Natural killer cell treated with Interleukin-12 subunit alpha and Interleukin-12 subunit beta and Interleukin-15 and Interleukin-18, amount 100 ng/mL, for 72 hours (primary cell): ENCODE results near the gene ERP27. TPM values are rescaled to one million over a fixed set of nuclear protein-coding genes. Genes with fewer than 3 reads are reported as not detected.

Experiments
- ATAC-seq, 2 donors: fragments of 150-1000 bp; cut with Tn5 transposase in 1 of 2; sonication (Bioruptor Pico), chemical (Tn5 transposase) in 1 of 2; 2 replicates each; pipeline ENCODE4 v1.10.0; 2021
- DNase-seq: peaks from one replicate; pipeline ENCODE4 v3.0.0; 2022; ENCODE audit warnings: low spot score
- H3K27ac Mint-ChIP-seq, 2 donors: 1 replicate in 1 of 2; 2 replicates in 1 of 2; pipeline ENCODE4 v1.8.0; 2022; ENCODE audit warnings: mixed read lengths in 2 of 2, mild to moderate bottlenecking in 1 of 2, moderate library complexity in 1 of 2
- H3K27me3 Mint-ChIP-seq, 2 donors: 1 replicate in 1 of 2; 2 replicates in 1 of 2; pipeline ENCODE4 v1.8.0; 2022; ENCODE audit warnings: mixed read lengths in 2 of 2
- H3K36me3 Mint-ChIP-seq: one replicate; pipeline ENCODE4 v1.8.0; 2022; ENCODE audit warnings: mixed read lengths
- H3K4me1 Mint-ChIP-seq, 2 donors: 1 replicate in 1 of 2; 2 replicates in 1 of 2; pipeline ENCODE4 v1.8.0; 2022; ENCODE audit warnings: low read depth in 2 of 2, mixed read lengths in 2 of 2, mild to moderate bottlenecking in 1 of 2
- H3K4me3 Mint-ChIP-seq: one replicate; pipeline ENCODE4 v1.8.0; 2022; ENCODE audit warnings: mixed read lengths
- H3K9me3 Mint-ChIP-seq: 2 replicates; pipeline ENCODE4 v1.8.0; 2022; ENCODE audit warnings: mixed read lengths
- total RNA-seq, 2 donors: library from RNA; stranded (reverse); gene quantifications; one replicate each; pipeline ENCODE4 v1.2.3, GENCODE V29; 2022

The ERP27 gene
- total RNA-seq, result 1 to 10 TPM; 3.2 to 3.7 TPM

GRCh38 chr12:14938301-14938700 lies at the start of gene ERP27:
TSS of gene ERP27 (minus strand) at chr12:14938537. CDS start at chr12:14938508, 29 bp downstream.
- H3K36me3 Mint-ChIP-seq, result peaks cover 44% of the 10 kb centered on the region
- peak within 1 kb of the TSS; percentile 79 to 93 for H3K27ac Mint-ChIP-seq
- peak within 1 kb of the TSS; percentile 57 for H3K4me3 Mint-ChIP-seq
- DNase-seq (no peak), ATAC-seq (no peak)
- H3K27me3 Mint-ChIP-seq, result no peaks in the 10 kb centered on the region
- H3K9me3 Mint-ChIP-seq, result no peaks in the 10 kb centered on the region
- H3K4me1 Mint-ChIP-seq, result peaks cover 21 to 34% of the 10 kb centered on the region in 2 donors

GRCh38 chr12:14988035-14988434 lies 49.7 kb upstream of the ERP27 start:
- no peak for DNase-seq
- Mint-ChIP-seq H3K4me1 (peaks cover 0 to under 1% of the 10 kb centered on the region in 2 donors), H3K27ac (no peak overlapping the region), H3K27me3 (peaks cover 2 to 6% of the 10 kb centered on the region in 2 donors), H3K4me3 (no peak overlapping the region), H3K36me3 (no peaks in the 10 kb centered on the region), H3K9me3 (peaks cover 3% of the 10 kb centered on the region)
- no peak for ATAC-seq

- H3K9me3 Mint-ChIP-seq, result peaks cover 2% of the 10 kb centered on the region
- no peak overlapping the region for H3K4me3 Mint-ChIP-seq
- DNase-seq (no peak), ATAC-seq (no peak)
- H3K36me3 Mint-ChIP-seq, result no peaks in the 10 kb centered on the region
- peaks cover under 1 to 7% of the 10 kb centered on the region in 2 donors for H3K4me1 Mint-ChIP-seq
- H3K27ac Mint-ChIP-seq, result no peak overlapping the region
- peaks cover 2 to 6% of the 10 kb centered on the region in 2 donors for H3K27me3 Mint-ChIP-seq
Observed at GRCh38 chr12:14986449-14986848, 48.1 kb upstream of the ERP27 start.

GRCh38 chr12:14984766-14985285 lies 46.5 kb upstream of the ERP27 start:
- H3K4me1 Mint-ChIP-seq, result peaks cover 11 to 13% of the 10 kb centered on the region in 2 donors

GRCh38 chr12:14984036-14984435 lies 45.7 kb upstream of the ERP27 start:
- Mint-ChIP-seq H3K4me1 (peaks cover 13 to 14% of the 10 kb centered on the region in 2 donors), H3K27me3 (peaks cover 2 to 6% of the 10 kb centered on the region in 2 donors), H3K27ac (no peak overlapping the region), H3K4me3 (no peak overlapping the region), H3K9me3 (no peaks in the 10 kb centered on the region), H3K36me3 (no peaks in the 10 kb centered on the region)
- no peak for ATAC-seq
- no peak for DNase-seq

More at GRCh38 chr12:14984766-14985285, 46.5 kb upstream of the ERP27 start:
- Mint-ChIP-seq H3K4me3 (no peak overlapping the region), H3K27me3 (peaks cover 2 to 6% of the 10 kb centered on the region in 2 donors), H3K36me3 (no peaks in the 10 kb centered on the region), H3K9me3 (no peaks in the 10 kb centered on the region), H3K27ac (no peak overlapping the region)
- ATAC-seq, result no peak
- DNase-seq, result no peak

GRCh38 chr12:14982991-14983390 lies 44.7 kb upstream of the ERP27 start:
- Mint-ChIP-seq H3K27ac (no peak overlapping the region), H3K4me3 (no peak overlapping the region), H3K4me1 (peaks cover 14 to 18% of the 10 kb centered on the region in 2 donors), H3K9me3 (no peaks in the 10 kb centered on the region), H3K36me3 (no peaks in the 10 kb centered on the region), H3K27me3 (peaks cover 2 to 6% of the 10 kb centered on the region in 2 donors)
- no peak for DNase-seq
- ATAC-seq, result no peak

- H3K4me3 Mint-ChIP-seq, result no peak overlapping the region
- peaks cover 2 to 3% of the 10 kb centered on the region in 2 donors for H3K27me3 Mint-ChIP-seq
- DNase-seq (no peak), ATAC-seq (no peak)
- peaks cover 14 to 18% of the 10 kb centered on the region in 2 donors for H3K4me1 Mint-ChIP-seq
- H3K27ac Mint-ChIP-seq, result no peak overlapping the region
- H3K36me3 Mint-ChIP-seq, result no peaks in the 10 kb centered on the region
- no peaks in the 10 kb centered on the region for H3K9me3 Mint-ChIP-seq
Observed at GRCh38 chr12:14982562-14982961, 44.2 kb upstream of the ERP27 start.

GRCh38 chr12:14981049-14981448 lies 42.7 kb upstream of the ERP27 start:
- no peak overlapping the region for H3K4me3 Mint-ChIP-seq
- ATAC-seq (peak in 1 of 2 donors; percentile 60), DNase-seq (no peak)
- no peaks in the 10 kb centered on the region for H3K36me3 Mint-ChIP-seq
- no peaks in the 10 kb centered on the region for H3K27me3 Mint-ChIP-seq
- peaks cover 14 to 18% of the 10 kb centered on the region in 2 donors for H3K4me1 Mint-ChIP-seq
- no peaks in the 10 kb centered on the region for H3K9me3 Mint-ChIP-seq
- peak overlapping the region in 1 of 2 donors; percentile 66 for H3K27ac Mint-ChIP-seq

GRCh38 chr12:14979468-14979867 lies 41.1 kb upstream of the ERP27 start:
- DNase-seq (no peak), ATAC-seq (no peak)
- no peaks in the 10 kb centered on the region for H3K9me3 Mint-ChIP-seq
- no peak overlapping the region for H3K27ac Mint-ChIP-seq
- H3K36me3 Mint-ChIP-seq, result no peaks in the 10 kb centered on the region
- peaks cover 14 to 18% of the 10 kb centered on the region in 2 donors for H3K4me1 Mint-ChIP-seq
- H3K27me3 Mint-ChIP-seq, result no peaks in the 10 kb centered on the region
- H3K4me3 Mint-ChIP-seq, result no peak overlapping the region

- Mint-ChIP-seq H3K4me3 (no peak overlapping the region), H3K27me3 (peaks cover 0 to 7% of the 10 kb centered on the region in 2 donors), H3K36me3 (no peaks in the 10 kb centered on the region), H3K9me3 (no peaks in the 10 kb centered on the region), H3K4me1 (peaks cover 14 to 15% of the 10 kb centered on the region in 2 donors), H3K27ac (no peak overlapping the region)
- ATAC-seq (no peak), DNase-seq (no peak)
Observed at GRCh38 chr12:14976658-14977057, 38.3 kb upstream of the ERP27 start.

- no peaks in the 10 kb centered on the region for H3K36me3 Mint-ChIP-seq
- DNase-seq (no peak), ATAC-seq (no peak)
- H3K4me1 Mint-ChIP-seq, result peaks cover 5 to 15% of the 10 kb centered on the region in 2 donors
- H3K27me3 Mint-ChIP-seq, result peaks cover 2 to 15% of the 10 kb centered on the region in 2 donors
- no peak overlapping the region for H3K4me3 Mint-ChIP-seq
- no peak overlapping the region for H3K27ac Mint-ChIP-seq
- H3K9me3 Mint-ChIP-seq, result no peaks in the 10 kb centered on the region
Observed at GRCh38 chr12:14975457-14975856, 37.1 kb upstream of the ERP27 start.

GRCh38 chr12:14974633-14975032 lies 36.3 kb upstream of the ERP27 start:
- ATAC-seq (no peak), DNase-seq (no peak)
- Mint-ChIP-seq H3K4me1 (peaks cover 0 to 9% of the 10 kb centered on the region in 2 donors), H3K27ac (no peak overlapping the region), H3K36me3 (no peaks in the 10 kb centered on the region), H3K27me3 (peaks cover 2 to 15% of the 10 kb centered on the region in 2 donors), H3K9me3 (no peaks in the 10 kb centered on the region), H3K4me3 (no peak overlapping the region)

- peaks cover 0 to 4% of the 10 kb centered on the region in 2 donors for H3K4me1 Mint-ChIP-seq
- no peak within 1 kb of the TSS for H3K4me3 Mint-ChIP-seq
- H3K36me3 Mint-ChIP-seq, result no peaks in the 10 kb centered on the region
- ATAC-seq, result no peak
- H3K27me3 Mint-ChIP-seq, result peaks cover 2 to 15% of the 10 kb centered on the region in 2 donors
- no peaks in the 10 kb centered on the region for H3K9me3 Mint-ChIP-seq
- H3K27ac Mint-ChIP-seq, result no peak within 1 kb of the TSS
- DNase-seq, result no peak
Observed at GRCh38 chr12:14972816-14973215, 34.5 kb upstream of the ERP27 start, which contains the start of gene PDE6H. TSS of gene PDE6H (plus strand) at chr12:14973042. CDS start at chr12:14978013, 4,971 bp downstream.

GRCh38 chr12:14970473-14970872 lies 32.1 kb upstream of the ERP27 start:
- Mint-ChIP-seq H3K36me3 (no peaks in the 10 kb centered on the region), H3K27me3 (peaks cover 2 to 15% of the 10 kb centered on the region in 2 donors), H3K4me3 (no peak overlapping the region), H3K9me3 (no peaks in the 10 kb centered on the region), H3K27ac (no peak overlapping the region), H3K4me1 (peaks cover 0 to 4% of the 10 kb centered on the region in 2 donors)
- ATAC-seq, result no peak
- no peak for DNase-seq
